ENCODE results near the gene PCA3.

GRCh38 chr9:76810377-76810957 lies 46.2 kb downstream of the PCA3 start:
- TF ChIP-seq CTCF (IDR thresholded peaks at IDR 0.05) (peak; percentile 67 to 95 (median 91)), POLR2A (IDR thresholded peaks at IDR 0.05) (no peak)
